ENCODE data around the gene CIB2. TPM values are rescaled to one million over a fixed set of nuclear protein-coding genes. Genes with fewer than 3 reads are reported as not detected.

CIB2 gene
- total RNA-seq, 1 donor from 2014 or later: 16.4 TPM

Other genes with a start within 250 kb of the CIB2 start
- gene TBC1D2B, start 53.7 kb downstream of the CIB2 start, total RNA-seq (ENCODE audit: unreplicated experiment): 13.8 TPM
- gene SH2D7, start 38.9 kb downstream of the CIB2 start, total RNA-seq (ENCODE audit: unreplicated experiment): not detected
- 19.9 TPM for gene IDH3A, start 17.9 kb upstream of the CIB2 start, total RNA-seq (ENCODE audit: unreplicated experiment)
- 0.13 TPM for gene ACSBG1, start 103.1 kb upstream of the CIB2 start, total RNA-seq (ENCODE audit: unreplicated experiment)
- 2.1 TPM for gene DNAJA4, start 133.1 kb upstream of the CIB2 start, total RNA-seq (ENCODE audit: unreplicated experiment)
- 43.9 TPM for gene SKIC8, start 168.2 kb upstream of the CIB2 start, total RNA-seq (ENCODE audit: unreplicated experiment)
- gene CRABP1, start 208.9 kb upstream of the CIB2 start, total RNA-seq (ENCODE audit: unreplicated experiment): 3.3 TPM